ENCODE results near the gene TMTC2.

DNA sequence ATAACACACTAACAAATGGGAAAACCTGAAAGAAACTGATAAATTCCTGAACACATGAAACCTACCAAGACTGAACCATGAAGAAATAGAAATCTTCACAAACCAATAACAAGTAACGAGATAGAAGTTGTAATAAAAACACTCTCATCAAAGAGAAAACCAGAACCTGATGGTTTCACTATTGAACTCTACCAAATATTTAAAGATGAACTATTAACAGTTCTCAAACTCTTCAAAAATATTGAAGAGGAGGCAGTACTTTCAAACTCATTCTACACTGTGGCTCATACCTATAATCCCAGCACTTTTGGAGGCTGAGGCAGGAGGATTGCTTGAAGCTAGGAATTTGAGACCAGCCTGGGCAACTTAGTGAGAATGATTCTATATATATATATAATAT lies 48.4 kb upstream of the TMTC2 start:
- TF ChIP-seq, protein P1, sequence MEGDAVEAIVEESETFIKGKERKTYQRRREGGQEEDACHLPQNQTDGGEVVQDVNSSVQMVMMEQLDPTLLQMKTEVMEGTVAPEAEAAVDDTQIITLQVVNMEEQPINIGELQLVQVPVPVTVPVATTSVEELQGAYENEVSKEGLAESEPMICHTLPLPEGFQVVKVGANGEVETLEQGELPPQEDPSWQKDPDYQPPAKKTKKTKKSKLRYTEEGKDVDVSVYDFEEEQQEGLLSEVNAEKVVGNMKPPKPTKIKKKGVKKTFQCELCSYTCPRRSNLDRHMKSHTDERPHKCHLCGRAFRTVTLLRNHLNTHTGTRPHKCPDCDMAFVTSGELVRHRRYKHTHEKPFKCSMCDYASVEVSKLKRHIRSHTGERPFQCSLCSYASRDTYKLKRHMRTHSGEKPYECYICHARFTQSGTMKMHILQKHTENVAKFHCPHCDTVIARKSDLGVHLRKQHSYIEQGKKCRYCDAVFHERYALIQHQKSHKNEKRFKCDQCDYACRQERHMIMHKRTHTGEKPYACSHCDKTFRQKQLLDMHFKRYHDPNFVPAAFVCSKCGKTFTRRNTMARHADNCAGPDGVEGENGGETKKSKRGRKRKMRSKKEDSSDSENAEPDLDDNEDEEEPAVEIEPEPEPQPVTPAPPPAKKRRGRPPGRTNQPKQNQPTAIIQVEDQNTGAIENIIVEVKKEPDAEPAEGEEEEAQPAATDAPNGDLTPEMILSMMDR (IDR thresholded peaks at IDR 0.05; ENCODE audit: poor library complexity, severe bottlenecking): no peak
- TF ChIP-seq SMC3 (conservative IDR thresholded peaks at IDR 0.05; ENCODE audit: poor library complexity) (no peak), RAD21 (conservative IDR thresholded peaks at IDR 0.05) (no peak), POLR2AphosphoS5 (IDR thresholded peaks at IDR 0.05) (no peak)
- TF ChIP-seq, protein P2, sequence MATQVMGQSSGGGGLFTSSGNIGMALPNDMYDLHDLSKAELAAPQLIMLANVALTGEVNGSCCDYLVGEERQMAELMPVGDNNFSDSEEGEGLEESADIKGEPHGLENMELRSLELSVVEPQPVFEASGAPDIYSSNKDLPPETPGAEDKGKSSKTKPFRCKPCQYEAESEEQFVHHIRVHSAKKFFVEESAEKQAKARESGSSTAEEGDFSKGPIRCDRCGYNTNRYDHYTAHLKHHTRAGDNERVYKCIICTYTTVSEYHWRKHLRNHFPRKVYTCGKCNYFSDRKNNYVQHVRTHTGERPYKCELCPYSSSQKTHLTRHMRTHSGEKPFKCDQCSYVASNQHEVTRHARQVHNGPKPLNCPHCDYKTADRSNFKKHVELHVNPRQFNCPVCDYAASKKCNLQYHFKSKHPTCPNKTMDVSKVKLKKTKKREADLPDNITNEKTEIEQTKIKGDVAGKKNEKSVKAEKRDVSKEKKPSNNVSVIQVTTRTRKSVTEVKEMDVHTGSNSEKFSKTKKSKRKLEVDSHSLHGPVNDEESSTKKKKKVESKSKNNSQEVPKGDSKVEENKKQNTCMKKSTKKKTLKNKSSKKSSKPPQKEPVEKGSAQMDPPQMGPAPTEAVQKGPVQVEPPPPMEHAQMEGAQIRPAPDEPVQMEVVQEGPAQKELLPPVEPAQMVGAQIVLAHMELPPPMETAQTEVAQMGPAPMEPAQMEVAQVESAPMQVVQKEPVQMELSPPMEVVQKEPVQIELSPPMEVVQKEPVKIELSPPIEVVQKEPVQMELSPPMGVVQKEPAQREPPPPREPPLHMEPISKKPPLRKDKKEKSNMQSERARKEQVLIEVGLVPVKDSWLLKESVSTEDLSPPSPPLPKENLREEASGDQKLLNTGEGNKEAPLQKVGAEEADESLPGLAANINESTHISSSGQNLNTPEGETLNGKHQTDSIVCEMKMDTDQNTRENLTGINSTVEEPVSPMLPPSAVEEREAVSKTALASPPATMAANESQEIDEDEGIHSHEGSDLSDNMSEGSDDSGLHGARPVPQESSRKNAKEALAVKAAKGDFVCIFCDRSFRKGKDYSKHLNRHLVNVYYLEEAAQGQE (IDR thresholded peaks at IDR 0.05; ENCODE audit: borderline replicate concordance): no peak
